Suprapubic skin (tissue), 4 donors: ENCODE measurements around the gene EXOSC10.
"Not testable (repeated sequence)": the region's sequence is repeated elsewhere in the genome, so short reads cannot be mapped to it uniquely, and the experiment has no call there.

Experiments used
- EP300 ChIP-seq: sonication (generic); formaldehyde crosslinking; IDR thresholded peaks from one replicate; pipeline ENCODE4 v1.6.1; 2017; ENCODE audit warnings: antibody characterized with exemption
- POLR2A ChIP-seq, 2 donors: fragments of 450-650 bp; IDR thresholded peaks; one replicate each; pipeline ENCODE4 v1.6.1; 2017; ENCODE audit warnings: antibody characterized with exemption in 2 of 2, mild to moderate bottlenecking in 2 of 2, moderate library complexity in 2 of 2
- POLR2AphosphoS5 ChIP-seq, 3 donors: sonication (generic); formaldehyde crosslinking; IDR thresholded peaks; one replicate each; pipeline ENCODE4 v1.6.1; 2017; ENCODE audit warnings: antibody characterized with exemption in 3 of 3
- TF ChIP-seq, protein P1 (sequence below), 2 donors: fragments of 200-600 bp in 1 of 2; fragments of 450-650 bp in 1 of 2; sonication (generic) in 1 of 2; IDR thresholded peaks; one replicate each; pipeline ENCODE4 v1.5.1; 2016 to 2019; ENCODE audit warnings: antibody characterized with exemption in 2 of 2, mild to moderate bottlenecking in 1 of 2, moderate library complexity in 1 of 2

DNA sequence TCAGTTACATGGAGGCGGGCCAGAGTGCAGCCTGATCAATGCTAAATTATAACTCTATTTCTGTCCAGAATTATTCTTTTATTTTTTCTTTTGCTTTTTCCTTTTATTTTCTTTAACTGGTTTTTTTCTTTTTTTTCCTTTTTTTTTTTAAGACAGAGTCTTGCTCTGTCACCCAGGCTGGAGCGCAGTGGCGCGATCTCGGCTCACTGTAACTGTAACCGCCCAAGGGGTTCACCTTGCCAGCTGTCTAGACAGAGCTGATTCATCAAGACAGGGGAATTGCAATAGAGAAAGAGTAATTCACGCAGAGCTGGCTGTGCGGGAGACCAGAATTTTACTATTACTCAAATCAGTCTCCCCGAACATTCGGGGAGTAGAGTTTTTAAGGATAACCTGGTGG lies 48.5 kb downstream of the EXOSC10 start:
- not testable (repeated sequence) for TF ChIP-seq POLR2A (IDR thresholded peaks at IDR 0.05); POLR2AphosphoS5 (IDR thresholded peaks at IDR 0.05); EP300
- TF ChIP-seq, protein P1, sequence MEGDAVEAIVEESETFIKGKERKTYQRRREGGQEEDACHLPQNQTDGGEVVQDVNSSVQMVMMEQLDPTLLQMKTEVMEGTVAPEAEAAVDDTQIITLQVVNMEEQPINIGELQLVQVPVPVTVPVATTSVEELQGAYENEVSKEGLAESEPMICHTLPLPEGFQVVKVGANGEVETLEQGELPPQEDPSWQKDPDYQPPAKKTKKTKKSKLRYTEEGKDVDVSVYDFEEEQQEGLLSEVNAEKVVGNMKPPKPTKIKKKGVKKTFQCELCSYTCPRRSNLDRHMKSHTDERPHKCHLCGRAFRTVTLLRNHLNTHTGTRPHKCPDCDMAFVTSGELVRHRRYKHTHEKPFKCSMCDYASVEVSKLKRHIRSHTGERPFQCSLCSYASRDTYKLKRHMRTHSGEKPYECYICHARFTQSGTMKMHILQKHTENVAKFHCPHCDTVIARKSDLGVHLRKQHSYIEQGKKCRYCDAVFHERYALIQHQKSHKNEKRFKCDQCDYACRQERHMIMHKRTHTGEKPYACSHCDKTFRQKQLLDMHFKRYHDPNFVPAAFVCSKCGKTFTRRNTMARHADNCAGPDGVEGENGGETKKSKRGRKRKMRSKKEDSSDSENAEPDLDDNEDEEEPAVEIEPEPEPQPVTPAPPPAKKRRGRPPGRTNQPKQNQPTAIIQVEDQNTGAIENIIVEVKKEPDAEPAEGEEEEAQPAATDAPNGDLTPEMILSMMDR (IDR thresholded peaks at IDR 0.05): not testable (repeated sequence)
